Stimulated activated CD8-positive, alpha-beta memory T cell treated with anti-CD3 and anti-CD28 coated beads, Interleukin-7, amount 100 ng/mL, for 4 hours (primary cell): ENCODE data around the gene IGSF21.

ENCODE experiments used
- DNase-seq, 2 donors: peaks; one replicate each; pipeline ENCODE4 v3.0.0-alpha.2; 2020; ENCODE audit warnings: low read depth in 2 of 2

The IGSF21 gene

GRCh38 chr1:18327650-18328049 lies 220.1 kb downstream of the IGSF21 start:
- DNase-seq, result no peak

DNA sequence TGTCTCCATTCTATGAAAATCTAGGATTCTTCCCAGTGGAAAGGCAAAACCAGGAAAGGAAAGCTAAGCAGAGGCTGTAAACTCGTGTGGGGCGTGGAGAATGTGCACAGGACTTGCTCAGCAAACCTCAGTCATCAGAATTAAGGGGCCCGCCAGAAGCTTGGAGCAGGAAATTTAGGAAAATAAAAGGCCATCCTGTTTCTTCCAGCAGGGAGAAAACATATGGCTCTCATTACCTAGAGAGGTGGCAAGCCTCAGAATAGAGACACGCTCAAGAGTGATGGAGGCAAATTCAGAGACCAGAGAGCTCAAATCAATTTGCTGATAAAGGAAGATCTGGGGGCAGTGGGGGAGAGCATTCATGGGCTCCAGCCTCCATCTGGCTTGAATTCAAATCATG lies 221.2 kb downstream of the IGSF21 start:
- DNase-seq, result no peak

DNA sequence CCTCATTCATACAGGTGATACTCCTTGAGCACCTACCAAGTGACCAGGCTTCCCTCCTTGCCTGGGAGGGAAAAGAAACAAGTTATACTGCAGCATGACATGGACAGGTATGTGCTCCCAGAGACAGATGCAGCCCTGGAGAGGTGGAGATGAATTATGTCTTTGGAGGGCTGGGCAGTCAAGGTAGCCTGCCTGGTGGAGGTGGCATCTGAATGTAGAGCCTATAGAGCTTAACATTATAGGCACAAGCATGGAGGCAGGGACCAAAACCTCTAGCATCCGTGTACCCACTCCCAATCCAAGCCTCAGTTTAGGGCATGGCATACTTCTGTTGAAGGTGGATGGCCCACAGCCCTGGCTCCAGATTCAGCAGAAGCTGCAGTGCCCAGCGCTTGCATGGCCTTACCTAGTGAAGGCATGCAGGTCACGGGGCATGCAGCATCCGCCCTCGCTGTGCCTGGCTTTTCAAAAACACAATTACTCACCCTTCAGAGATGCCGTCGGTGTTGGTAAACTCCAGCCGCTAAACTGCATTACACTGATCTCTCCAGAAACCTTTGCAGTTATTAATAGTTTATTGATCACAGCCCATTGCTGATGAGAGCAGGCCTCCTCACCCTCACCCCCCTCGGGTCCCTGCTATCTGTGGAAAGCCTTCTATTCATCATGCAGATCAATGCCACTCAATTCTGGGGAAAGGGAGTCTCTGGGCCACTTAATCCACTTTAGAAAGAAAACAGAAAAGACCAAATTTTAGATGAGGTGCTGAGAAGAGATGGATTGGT lies 222.1 kb downstream of the IGSF21 start:
- no peak for DNase-seq

GRCh38 chr1:18332576-18332975 lies 225.0 kb downstream of the IGSF21 start:
- no peak for DNase-seq

- no peak for DNase-seq
Measured at GRCh38 chr1:18333220-18333619, 225.6 kb downstream of the IGSF21 start.

DNA sequence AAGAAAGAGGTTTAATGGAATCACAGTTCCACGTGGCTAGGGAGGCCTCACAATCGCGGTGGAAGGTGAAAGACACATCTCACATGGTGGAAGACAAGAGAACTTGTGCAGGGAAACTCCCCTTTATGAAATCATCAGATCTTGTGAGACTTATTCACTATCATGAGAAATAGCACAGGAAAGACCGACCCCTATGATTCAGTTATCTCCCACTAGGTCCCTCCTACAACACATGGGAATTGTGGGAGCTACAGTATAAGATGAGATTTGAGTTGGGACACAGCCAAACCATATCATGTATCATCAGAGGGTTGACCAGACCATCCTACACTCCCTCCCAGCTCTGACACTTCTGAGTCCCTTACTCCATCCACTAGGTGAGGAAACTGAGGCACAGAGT lies 229.2 kb downstream of the IGSF21 start:
- DNase-seq, result no peak

DNA sequence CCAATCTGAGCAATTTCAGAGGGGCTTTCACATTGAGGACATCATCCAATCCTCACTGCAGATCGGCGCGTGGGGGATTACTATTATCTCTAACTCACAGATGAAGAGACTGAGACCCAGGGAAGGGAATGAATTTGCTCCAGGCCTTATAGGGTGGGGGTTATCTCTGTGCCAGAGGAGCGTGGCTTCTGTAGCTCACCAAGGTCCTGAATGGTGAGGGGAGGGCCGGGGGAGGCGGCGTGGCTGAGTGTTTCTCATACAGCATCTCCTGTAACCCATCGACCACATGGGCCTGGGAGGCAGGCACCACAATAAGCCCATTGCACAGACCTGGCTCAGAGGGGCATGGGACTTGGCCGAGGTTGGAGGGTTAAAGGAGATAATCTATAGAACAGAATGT lies 230.2 kb downstream of the IGSF21 start:
- no peak for DNase-seq

DNA sequence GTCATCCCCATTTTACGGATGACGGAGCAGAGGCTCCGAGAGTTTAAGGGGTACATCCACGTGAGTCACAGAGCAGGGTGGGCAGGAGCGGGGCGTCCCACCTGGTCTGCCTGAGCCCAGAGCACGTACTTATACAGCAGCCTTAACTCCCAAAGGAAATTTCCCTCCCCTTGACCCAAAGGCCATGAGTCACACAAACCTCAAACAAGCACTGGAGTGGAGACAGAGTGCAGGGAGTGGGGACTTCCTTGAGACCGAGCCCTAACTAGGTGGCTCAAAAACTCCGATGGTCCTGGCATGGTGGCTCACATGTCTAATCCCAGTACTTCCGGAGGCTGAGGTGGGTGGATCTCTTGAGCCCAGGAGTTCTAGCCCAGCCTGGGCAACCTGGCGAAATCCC lies 231.6 kb downstream of the IGSF21 start:
- DNase-seq, result no peak

- no peak for DNase-seq
Measured at GRCh38 chr1:18340158-18340764, 232.7 kb downstream of the IGSF21 start.

DNA sequence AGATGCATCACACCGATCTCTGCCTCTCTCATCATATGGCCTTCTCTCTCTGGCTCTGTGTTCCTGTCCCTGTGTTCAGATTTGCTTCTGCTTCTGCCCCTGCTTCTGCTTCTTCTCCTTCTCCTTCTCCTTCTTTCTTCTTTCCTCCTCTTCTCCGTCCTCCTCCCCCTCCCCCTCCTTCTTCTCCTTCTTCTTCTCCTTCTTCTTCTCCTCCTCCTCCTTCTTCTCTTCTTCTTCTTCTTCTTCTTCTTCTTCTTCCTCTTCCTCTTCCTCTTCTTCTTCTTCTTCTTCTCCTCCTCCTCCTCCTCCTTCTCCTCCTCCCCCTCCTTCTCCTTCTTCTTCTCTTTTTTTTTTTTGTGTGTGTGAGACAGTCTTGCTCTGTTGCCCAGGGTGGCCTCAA lies 233.2 kb downstream of the IGSF21 start:
- no peak for DNase-seq

- DNase-seq, result no peak
Measured at GRCh38 chr1:18341291-18342069, 233.9 kb downstream of the IGSF21 start.

DNA sequence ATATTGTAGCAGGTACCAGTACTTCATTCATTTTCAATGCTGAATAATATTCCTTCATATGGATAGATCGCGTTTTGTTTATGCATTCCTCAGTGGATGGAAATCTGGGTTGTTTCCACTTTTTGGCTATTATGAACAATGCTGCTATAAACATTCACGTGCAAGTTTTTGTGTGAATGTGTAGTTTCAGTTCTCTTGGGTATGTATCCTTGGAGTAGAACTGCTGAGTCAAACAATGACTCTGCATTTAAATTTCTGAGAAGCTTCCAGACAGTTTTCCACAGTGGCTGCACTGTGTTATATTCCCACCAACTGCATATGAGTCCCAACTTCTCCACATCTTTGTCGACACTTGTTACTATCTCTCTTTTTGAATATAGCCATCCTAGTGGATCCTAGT lies 235.1 kb downstream of the IGSF21 start:
- DNase-seq, result no peak

- DNase-seq, result no peak
Measured at GRCh38 chr1:18343581-18343980, 236.0 kb downstream of the IGSF21 start.

GRCh38 chr1:18344755-18345154 lies 237.2 kb downstream of the IGSF21 start:
- no peak for DNase-seq

DNA sequence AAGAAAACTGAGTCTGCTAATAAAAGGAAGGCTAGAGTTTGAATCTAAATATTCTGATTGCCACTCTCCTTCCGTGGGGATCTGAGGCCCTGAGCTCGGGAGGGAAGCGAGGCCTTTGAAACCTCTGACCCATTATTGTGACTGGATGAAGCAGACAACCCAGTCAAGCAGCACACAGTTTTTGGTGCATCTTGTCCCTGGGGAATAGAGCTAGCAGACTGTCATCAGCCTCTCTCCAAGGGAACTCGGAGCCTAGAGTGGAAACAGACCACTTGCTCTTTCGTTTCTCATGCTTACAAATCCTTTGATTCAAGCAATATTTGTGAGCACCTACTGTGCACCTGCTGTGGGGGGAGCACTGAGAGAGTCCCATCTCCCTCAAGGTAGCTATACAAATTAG lies 240.0 kb downstream of the IGSF21 start:
- DNase-seq, result no peak

GRCh38 chr1:18348354-18348753 lies 240.8 kb downstream of the IGSF21 start:
- DNase-seq, result no peak

GRCh38 chr1:18350747-18351146 lies 243.1 kb downstream of the IGSF21 start:
- DNase-seq, result no peak

DNA sequence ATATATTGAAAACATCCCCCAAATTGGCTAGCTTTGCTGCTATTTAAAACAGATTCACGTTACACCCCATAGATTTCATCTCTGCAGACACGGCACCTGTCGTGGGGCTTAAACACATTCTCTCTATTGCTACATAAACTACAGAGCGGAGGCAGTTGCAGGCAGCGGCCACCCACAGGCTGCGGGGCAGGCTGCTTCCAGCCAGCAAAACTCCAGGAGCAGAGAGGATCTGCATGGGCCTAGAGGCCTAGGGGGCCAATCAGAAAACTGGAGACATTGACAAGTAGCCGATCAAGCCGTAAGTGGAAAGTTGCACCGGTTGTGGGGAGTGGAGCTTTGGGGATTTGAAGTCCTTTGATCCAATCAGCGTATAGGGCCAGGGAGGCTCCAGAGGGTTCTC lies 244.1 kb downstream of the IGSF21 start:
- DNase-seq, result no peak

DNA sequence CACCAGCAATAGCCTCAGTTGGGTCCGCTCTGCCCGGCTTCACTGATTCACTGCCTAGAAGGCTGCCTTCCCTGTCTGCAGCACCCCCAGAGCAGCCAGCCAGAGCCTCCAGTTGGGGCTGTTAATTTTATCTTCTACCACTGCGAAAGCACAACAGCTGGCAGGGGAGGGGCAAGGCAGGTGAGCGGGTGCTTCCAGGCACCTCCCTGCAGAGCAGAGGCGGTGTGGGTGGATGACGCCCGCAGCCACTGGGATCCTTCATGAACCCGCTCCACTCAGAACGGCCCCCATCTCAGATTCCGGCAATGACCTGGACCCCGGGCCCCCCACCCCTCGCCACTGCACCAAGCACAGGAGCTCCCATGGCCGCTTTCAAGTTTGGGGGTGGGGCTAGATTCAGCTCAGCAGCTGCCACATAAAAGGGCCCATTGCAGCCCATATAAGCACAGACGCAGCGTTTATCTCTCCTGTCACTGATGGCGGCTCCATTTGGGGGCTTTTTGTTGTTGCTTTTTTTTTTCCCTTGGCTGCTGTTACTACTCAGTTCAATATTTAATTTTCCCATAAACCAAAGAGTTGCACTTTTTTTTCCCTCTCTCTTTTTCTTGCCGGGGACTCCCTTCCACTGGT lies 245.2 kb downstream of the IGSF21 start:
- no peak for DNase-seq

GRCh38 chr1:18353528-18353927 lies 245.9 kb downstream of the IGSF21 start:
- no peak for DNase-seq

DNA sequence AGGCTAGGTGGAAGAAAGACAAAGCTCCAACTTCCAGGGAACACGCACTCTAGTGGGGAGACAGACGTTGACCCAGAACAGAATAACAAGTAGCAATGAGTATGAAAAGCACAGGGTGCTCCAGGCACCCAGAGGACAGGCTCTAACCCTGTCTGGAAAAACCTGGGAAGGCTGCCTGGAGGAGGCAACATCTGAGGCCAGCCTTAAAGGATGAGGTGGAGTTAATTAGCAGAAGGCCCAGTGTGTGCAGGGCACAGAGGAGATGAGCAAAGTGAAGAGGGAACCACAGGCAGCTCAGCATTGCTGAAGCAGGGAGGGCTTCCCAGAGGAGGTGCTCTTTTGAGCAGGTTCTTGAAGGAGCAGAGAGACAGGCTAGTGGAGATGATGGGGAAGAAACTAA lies 246.4 kb downstream of the IGSF21 start:
- no peak for DNase-seq

- DNase-seq, result no peak
Measured at GRCh38 chr1:18354612-18355011, 247.0 kb downstream of the IGSF21 start.
